HG02623 (cell line): ENCODE data around the gene DPM1.
"Not testable (repeated sequence)": the region's sequence is repeated elsewhere in the genome, so short reads cannot be mapped to it uniquely, and the experiment has no call there.

Experiments
- ATAC-seq: cut with Tn5 transposase; IDR thresholded peaks from one replicate; pipeline ENCODE4 v1.9.1; 2021; ENCODE audit warnings: moderate library complexity; ENCODE audit not compliant: unreplicated experiment

DPM1 gene

GRCh38 chr20:50980071-50980681 lies 21.8 kb upstream of the DPM1 start:
- ATAC-seq: no peak

GRCh38 chr20:50978533-50978932 lies 20.2 kb upstream of the DPM1 start:
- not testable (repeated sequence) for ATAC-seq

- no peak for ATAC-seq
These were observed 19.0 kb upstream of the DPM1 start for GRCh38 chr20:50977066-50978021.

GRCh38 chr20:50975701-50976330 lies 17.5 kb upstream of the DPM1 start:
- no peak for ATAC-seq

GRCh38 chr20:50969912-50970311 lies 11.6 kb upstream of the DPM1 start:
- no peak for ATAC-seq

- ATAC-seq: no peak
These were observed 11.1 kb upstream of the DPM1 start for GRCh38 chr20:50969435-50969834.

GRCh38 chr20:50968289-50968688 lies 10.0 kb upstream of the DPM1 start:
- no peak for ATAC-seq

- ATAC-seq: no peak
These were observed 9.3 kb upstream of the DPM1 start for GRCh38 chr20:50967586-50967985.

GRCh38 chr20:50959543-50960126 lies 1.3 kb upstream of the DPM1 start:
- ATAC-seq: no peak

GRCh38 chr20:50958615-50959542 lies 547 bp upstream of the DPM1 start, which contains the start of gene MOCS3:
MOCS3 (plus strand) TSS chr20:50958818; CDS start chr20:50958843, 25 bp downstream.
- ATAC-seq: peak; percentile 69

GRCh38 chr20:50957276-50957675 lies 1.1 kb downstream of the DPM1 start:
- ATAC-seq: no peak

- ATAC-seq: no peak
These were observed 4.5 kb downstream of the DPM1 start for GRCh38 chr20:50953821-50954220.

GRCh38 chr20:50953196-50953595 lies 5.1 kb downstream of the DPM1 start:
- ATAC-seq: no peak

GRCh38 chr20:50948132-50948785 lies 10.1 kb downstream of the DPM1 start:
- ATAC-seq: no peak

- ATAC-seq: no peak
These were observed 15.3 kb downstream of the DPM1 start for GRCh38 chr20:50943069-50943468.

- no peak for ATAC-seq
These were observed 24.7 kb downstream of the DPM1 start for GRCh38 chr20:50933589-50933988.

- no peak for ATAC-seq
These were observed 25.5 kb downstream of the DPM1 start for GRCh38 chr20:50932691-50933280.

GRCh38 chr20:50932016-50932485 lies 26.3 kb downstream of the DPM1 start:
- no peak for ATAC-seq
